Measurements from ENCODE around the gene EEF2K.

GRCh38 chr16:22220069-22220440, 14.0 kb downstream of the EEF2K start:
- no peak for TF ChIP-seq POLR2A (IDR thresholded peaks at IDR 0.05)
- TF ChIP-seq CTCF (IDR thresholded peaks at IDR 0.05) = no peak
